ENCODE results near the gene EGR1.

Gene EGR1

GRCh38 chr5:138453590-138453989 is 11.7 kb upstream of the EGR1 start:
- DNase-seq (ENCODE audit: low spot score) = no peak

GRCh38 chr5:138454121-138454520 is 11.2 kb upstream of the EGR1 start:
- no peak for DNase-seq (ENCODE audit: low spot score)

- DNase-seq (ENCODE audit: low spot score) = no peak
These were observed 9.9 kb upstream of the EGR1 start for GRCh38 chr5:138455232-138455930.

- DNase-seq (ENCODE audit: low spot score) = no peak
These were observed 7.6 kb upstream of the EGR1 start for GRCh38 chr5:138457531-138458275.

- no peak for DNase-seq (ENCODE audit: low spot score)
These were observed 6.9 kb upstream of the EGR1 start for GRCh38 chr5:138458384-138458783.

GRCh38 chr5:138458856-138459255 is 6.4 kb upstream of the EGR1 start:
- no peak for DNase-seq (ENCODE audit: low spot score)

- no peak for DNase-seq (ENCODE audit: low spot score)
These were observed 5.9 kb upstream of the EGR1 start for GRCh38 chr5:138459311-138459933.

GRCh38 chr5:138460032-138460693 is 5.1 kb upstream of the EGR1 start:
- DNase-seq (ENCODE audit: low spot score) = no peak

- no peak for DNase-seq (ENCODE audit: low spot score)
These were observed 3.7 kb upstream of the EGR1 start for GRCh38 chr5:138461343-138462125.

- no peak for DNase-seq (ENCODE audit: low spot score)
These were observed 1.8 kb upstream of the EGR1 start for GRCh38 chr5:138463419-138464007.

- peak; percentile 97 for DNase-seq (ENCODE audit: low spot score)
These were observed 1.3 kb upstream of the EGR1 start for GRCh38 chr5:138464008-138464387.

GRCh38 chr5:138464388-138465260 is 655 bp upstream of the EGR1 start:
- DNase-seq (ENCODE audit: low spot score) = peak; percentile 99

- DNase-seq (ENCODE audit: low spot score) = no peak
These were observed 1.0 kb downstream of the EGR1 start for GRCh38 chr5:138466125-138466899.

- DNase-seq (ENCODE audit: low spot score) = peak; percentile 58
These were observed 1.8 kb downstream of the EGR1 start for GRCh38 chr5:138466900-138467710.

- peak; percentile 56 for DNase-seq (ENCODE audit: low spot score)
These were observed 2.4 kb downstream of the EGR1 start for GRCh38 chr5:138467711-138468132.

- peak; percentile 47 for DNase-seq (ENCODE audit: low spot score)
These were observed 3.1 kb downstream of the EGR1 start for GRCh38 chr5:138468133-138468965.

GRCh38 chr5:138468966-138469539 is 3.8 kb downstream of the EGR1 start:
- DNase-seq (ENCODE audit: low spot score) = peak; percentile 61
